OCI-LY7 (cell line): ENCODE results near the gene TMEM273.

Experiments
- EZH2phosphoT487 ChIP-seq: fragments of 200-600 bp; sonication (generic); IDR thresholded peaks from 2 replicates; pipeline ENCODE4 v1.6.1; 2018; ENCODE audit warnings: low read depth, borderline replicate concordance, mild to moderate bottlenecking, mixed run types, antibody characterized with exemption, low read length, moderate library complexity, mixed read lengths
- TF ChIP-seq, protein P1 (sequence below): fragments of 200-600 bp; sonication (generic); conservative IDR thresholded peaks from 2 replicates; pipeline ENCODE4 v1.5.1; 2014; ENCODE audit warnings: mild to moderate bottlenecking, antibody characterized with exemption, low read length, moderate library complexity, mixed read lengths

- TF ChIP-seq, protein P1, sequence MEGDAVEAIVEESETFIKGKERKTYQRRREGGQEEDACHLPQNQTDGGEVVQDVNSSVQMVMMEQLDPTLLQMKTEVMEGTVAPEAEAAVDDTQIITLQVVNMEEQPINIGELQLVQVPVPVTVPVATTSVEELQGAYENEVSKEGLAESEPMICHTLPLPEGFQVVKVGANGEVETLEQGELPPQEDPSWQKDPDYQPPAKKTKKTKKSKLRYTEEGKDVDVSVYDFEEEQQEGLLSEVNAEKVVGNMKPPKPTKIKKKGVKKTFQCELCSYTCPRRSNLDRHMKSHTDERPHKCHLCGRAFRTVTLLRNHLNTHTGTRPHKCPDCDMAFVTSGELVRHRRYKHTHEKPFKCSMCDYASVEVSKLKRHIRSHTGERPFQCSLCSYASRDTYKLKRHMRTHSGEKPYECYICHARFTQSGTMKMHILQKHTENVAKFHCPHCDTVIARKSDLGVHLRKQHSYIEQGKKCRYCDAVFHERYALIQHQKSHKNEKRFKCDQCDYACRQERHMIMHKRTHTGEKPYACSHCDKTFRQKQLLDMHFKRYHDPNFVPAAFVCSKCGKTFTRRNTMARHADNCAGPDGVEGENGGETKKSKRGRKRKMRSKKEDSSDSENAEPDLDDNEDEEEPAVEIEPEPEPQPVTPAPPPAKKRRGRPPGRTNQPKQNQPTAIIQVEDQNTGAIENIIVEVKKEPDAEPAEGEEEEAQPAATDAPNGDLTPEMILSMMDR = no peak
- TF ChIP-seq EZH2phosphoT487 = no peak
Observed at GRCh38 chr10:49178489-49179471, 9.4 kb downstream of the TMEM273 start.
